Liver (tissue), 9 donors: ENCODE data around the gene SGTB. TPM values are rescaled to one million over a fixed set of nuclear protein-coding genes. Genes with fewer than 3 reads are reported as not detected.

ENCODE experiments used
- DNase-seq: peaks from one replicate; pipeline ENCODE4 v3.0.0-alpha.2; 2017; ENCODE audit warnings: low spot score
- H3K27ac ChIP-seq, 2 donors: one replicate each; pipeline ENCODE4 v1.7.0; 2013; ENCODE audit warnings: inconsistent platforms in 2 of 2, low read length in 2 of 2, control low read depth in 1 of 2, low read depth in 1 of 2, mild to moderate bottlenecking in 1 of 2
- H3K27me3 ChIP-seq, 4 donors: one replicate each; pipeline versions ENCODE4 v1.6.1 to v1.7.0; 2013; ENCODE audit warnings: low read length in 3 of 4, inconsistent platforms in 1 of 4, mild to moderate bottlenecking in 1 of 4, moderate library complexity in 1 of 4; ENCODE audit not compliant: control insufficient read depth in 4 of 4, insufficient read depth in 4 of 4
- H3K36me3 ChIP-seq, 4 donors: one replicate each; pipeline versions ENCODE4 v1.6.1 to v1.7.0; 2013; ENCODE audit warnings: low read length in 3 of 4, mild to moderate bottlenecking in 3 of 4, low read depth in 1 of 4, moderate library complexity in 1 of 4; ENCODE audit not compliant: control insufficient read depth in 4 of 4, insufficient read depth in 3 of 4
- H3K4me1 ChIP-seq, 4 donors: one replicate each; pipeline versions ENCODE4 v1.6.1 to v1.7.0; 2013; ENCODE audit warnings: low read length in 3 of 4, mild to moderate bottlenecking in 3 of 4, moderate library complexity in 1 of 4; ENCODE audit not compliant: control insufficient read depth in 4 of 4, insufficient read depth in 4 of 4
- H3K4me3 ChIP-seq, 3 donors: one replicate each; pipeline versions ENCODE4 v1.6.1 to v1.7.0; 2013; ENCODE audit warnings: low read length in 3 of 3, control low read depth in 1 of 3, low read depth in 1 of 3, mild to moderate bottlenecking in 1 of 3
- H3K9ac ChIP-seq, 2 donors: one replicate each; pipeline ENCODE4 v1.7.0; 2013; ENCODE audit warnings: low read length in 2 of 2, mild to moderate bottlenecking in 2 of 2, moderate library complexity in 2 of 2, control low read depth in 1 of 2, low read depth in 1 of 2
- H3K9me3 ChIP-seq, 4 donors: one replicate each; pipeline versions ENCODE4 v1.6.1 to v1.7.0; 2013; ENCODE audit warnings: low read length in 3 of 4; ENCODE audit not compliant: control insufficient read depth in 4 of 4
- EGR1 ChIP-seq, 2 donors: IDR thresholded peaks; 2 replicates each; pipeline ENCODE4 v1.6.1; 2016 to 2018; ENCODE audit warnings: antibody characterized with exemption in 2 of 2, low read depth in 2 of 2
- FOXA2 ChIP-seq: IDR thresholded peaks from 2 replicates; pipeline ENCODE4 v1.6.1; 2016; ENCODE audit warnings: antibody characterized with exemption
- HNF4A ChIP-seq, 2 donors: conservative IDR thresholded peaks; 2 replicates each; pipeline ENCODE4 v1.6.1; 2016; ENCODE audit warnings: antibody characterized with exemption in 2 of 2, mild to moderate bottlenecking in 2 of 2
- HNF4G ChIP-seq: IDR thresholded peaks from 2 replicates; pipeline ENCODE4 v1.6.1; 2016; ENCODE audit warnings: antibody characterized with exemption
- MAX ChIP-seq: IDR thresholded peaks from 2 replicates; pipeline ENCODE4 v1.6.1; 2016; ENCODE audit warnings: antibody characterized with exemption
- NR2F2 ChIP-seq: IDR thresholded peaks from 2 replicates; pipeline ENCODE4 v1.6.1; 2016; ENCODE audit warnings: antibody characterized with exemption
- RXRA ChIP-seq, 2 donors: IDR thresholded peaks; 2 replicates each; pipeline ENCODE4 v1.6.1; 2017 to 2018; ENCODE audit warnings: antibody characterized with exemption in 2 of 2, mild to moderate bottlenecking in 1 of 2
- SP1 ChIP-seq: IDR thresholded peaks from 2 replicates; pipeline ENCODE4 v1.6.1; 2018; ENCODE audit warnings: antibody characterized with exemption, mild to moderate bottlenecking
- ZBTB33 ChIP-seq: IDR thresholded peaks from 2 replicates; pipeline ENCODE4 v1.6.1; 2016; ENCODE audit warnings: antibody characterized with exemption
- WGBS: extraction: QIAGEN DNeasy Blood & Tissue Kit; methylation state at CpG from one replicate; pipeline ENCODE4 v1.1.7; 2013; 5-methylcytosine and 5-hydroxymethylcytosine counted together
- polyA plus RNA-seq, 2 donors: library from polyadenylated mRNA; stranded (reverse) in 1 of 2; unstranded in 1 of 2; fragments of 200-250 nt in 1 of 2; fragments of >200 nt in 1 of 2; fragmentation: Nextera tagmentation in 1 of 2; extraction: Ambion mirVana in 1 of 2; gene quantifications; one replicate each; pipeline versions ENCODE4 v1.2.1 to v1.2.3, GENCODE V29; 2013 to 2015
- total RNA-seq, 2 donors: library from RNA; depleted of rRNA; stranded (reverse); fragments of >200 nt; gene quantifications; one replicate each; pipeline ENCODE4 v1.2.3, GENCODE V29; 2014
- donor health status: healthy.
- donor health status: healthy.
- donor health status: healthy.
- donor health status: healthy.
- donor health status: healthy.

The SGTB gene
- total and polyA plus RNA-seq, 4 donors = 0.79 to 3.2 (median 1.9) TPM

GRCh38 chr5:65704621-65705239 lies 17.2 kb downstream of the SGTB start:
- Histone ChIP-seq H3K27ac (no peak overlapping the region), H3K4me1 (no peaks in the 10 kb centered on the region), H3K9me3 (no peaks in the 10 kb centered on the region), H3K27me3 (no peaks in the 10 kb centered on the region), H3K4me3 (no peak overlapping the region), H3K9ac (no peak overlapping the region), H3K36me3 (peaks cover 0 to 2% (median 0%) of the 10 kb centered on the region in 4 donors)
- no peak for DNase-seq
- 89% methylated on average over 2 of the region's 2 CpGs for WGBS
- no peak for TF ChIP-seq SP1

- no peak overlapping the region for H3K9ac ChIP-seq
- WGBS = 82% methylated on average over 3 of the region's 3 CpGs
- no peak overlapping the region for H3K4me3 ChIP-seq
- H3K9me3 ChIP-seq = no peaks in the 10 kb centered on the region
- H3K4me1 ChIP-seq = no peaks in the 10 kb centered on the region
- H3K27ac ChIP-seq = no peak overlapping the region
- DNase-seq = no peak
- H3K27me3 ChIP-seq = no peaks in the 10 kb centered on the region
- peaks cover 0 to 2% (median 0%) of the 10 kb centered on the region in 4 donors for H3K36me3 ChIP-seq
- TF ChIP-seq ZBTB33 = no peak
- TF ChIP-seq HNF4A (conservative IDR thresholded peaks at IDR 0.05) = peak; percentile 10 to 65
Observed at GRCh38 chr5:65702036-65702435, 19.9 kb downstream of the SGTB start.

GRCh38 chr5:65699338-65699737 lies 22.6 kb downstream of the SGTB start:
- Histone ChIP-seq H3K36me3 (peaks cover 0 to 2% (median under 1%) of the 10 kb centered on the region in 4 donors), H3K27ac (no peak overlapping the region), H3K4me1 (no peaks in the 10 kb centered on the region), H3K27me3 (no peaks in the 10 kb centered on the region), H3K9ac (no peak overlapping the region), H3K9me3 (no peaks in the 10 kb centered on the region), H3K4me3 (no peak overlapping the region)
- TF ChIP-seq HNF4A (conservative IDR thresholded peaks at IDR 0.05) (no peak), EGR1 (IDR thresholded peaks at IDR 0.05; ENCODE audit: low read depth in 2 of 2) (no peak), ZBTB33 (no peak), HNF4G (no peak), FOXA2 (no peak), RXRA (IDR thresholded peaks at IDR 0.05) (no peak), MAX (no peak), NR2F2 (no peak)
- WGBS = 95% methylated on average over 4 of the region's 4 CpGs
- DNase-seq = no peak
